ENCODE measurements around the gene ACHE.
"Not testable (repeated sequence)": the region's sequence is repeated elsewhere in the genome, so short reads cannot be mapped to it uniquely, and the experiment has no call there.

The ACHE gene

GRCh38 chr7:100895701-100895955, at the start of gene ACHE:
Gene ACHE (minus strand): TSS chr7:100895888. CDS start chr7:100894232, 1,656 bp downstream.
- H3K27ac ChIP-seq (ENCODE audit: low read depth, low read length): no peak within 1 kb of the TSS
- peak within 1 kb of the TSS in 1 of 2 donors; percentile 38 for H3K4me3 ChIP-seq (ENCODE audit: low read depth in 1 of 2, low read length in 2 of 2)
- H3K9ac ChIP-seq (ENCODE audit: low read length): no peak within 1 kb of the TSS
- no peaks in the 10 kb centered on the region for H3K36me3 ChIP-seq (ENCODE audit: insufficient read depth, low read length)
- peaks cover 15 to 39% of the 10 kb centered on the region in 2 donors for H3K27me3 ChIP-seq (ENCODE audit: control insufficient read depth in 1 of 2, insufficient read depth in 2 of 2, low read length in 2 of 2)
- H3K9me3 ChIP-seq (ENCODE audit: low read length): no peaks in the 10 kb centered on the region
- peaks cover 9% of the 10 kb centered on the region for H3K4me1 ChIP-seq (ENCODE audit: insufficient read depth, low read length)

- Histone ChIP-seq H3K27ac (ENCODE audit: low read depth, low read length) (no peak overlapping the region), H3K36me3 (ENCODE audit: insufficient read depth, low read length) (no peaks in the 10 kb centered on the region), H3K4me1 (ENCODE audit: insufficient read depth, low read length) (peaks cover 8% of the 10 kb centered on the region), H3K9ac (ENCODE audit: low read length) (no peak overlapping the region), H3K27me3 (ENCODE audit: control insufficient read depth in 1 of 2, insufficient read depth in 2 of 2, low read length in 2 of 2) (peaks cover 0 to 4% of the 10 kb centered on the region in 2 donors), H3K9me3 (ENCODE audit: low read length) (no peaks in the 10 kb centered on the region), H3K4me3 (ENCODE audit: low read depth in 1 of 2, low read length in 2 of 2) (no peak overlapping the region)
Observed at GRCh38 chr7:100944138-100944537, 48.5 kb upstream of the ACHE start.

GRCh38 chr7:100943693-100944092, 48.0 kb upstream of the ACHE start:
- Histone ChIP-seq H3K9me3 (ENCODE audit: low read length) (no peaks in the 10 kb centered on the region), H3K4me3 (ENCODE audit: low read depth in 1 of 2, low read length in 2 of 2) (no peak overlapping the region), H3K9ac (ENCODE audit: low read length) (no peak overlapping the region), H3K36me3 (ENCODE audit: insufficient read depth, low read length) (no peaks in the 10 kb centered on the region), H3K27ac (ENCODE audit: low read depth, low read length) (no peak overlapping the region), H3K4me1 (ENCODE audit: insufficient read depth, low read length) (peaks cover 8% of the 10 kb centered on the region), H3K27me3 (ENCODE audit: control insufficient read depth in 1 of 2, insufficient read depth in 2 of 2, low read length in 2 of 2) (no peaks in the 10 kb centered on the region)

GRCh38 chr7:100942045-100942774, 46.5 kb upstream of the ACHE start:
- Histone ChIP-seq H3K27ac (ENCODE audit: low read depth, low read length) (no peak overlapping the region), H3K27me3 (ENCODE audit: control insufficient read depth in 1 of 2, insufficient read depth in 2 of 2, low read length in 2 of 2) (no peaks in the 10 kb centered on the region), H3K9ac (ENCODE audit: low read length) (no peak overlapping the region), H3K4me1 (ENCODE audit: insufficient read depth, low read length) (peaks cover 8% of the 10 kb centered on the region), H3K9me3 (ENCODE audit: low read length) (no peaks in the 10 kb centered on the region), H3K36me3 (ENCODE audit: insufficient read depth, low read length) (no peaks in the 10 kb centered on the region), H3K4me3 (ENCODE audit: low read depth in 1 of 2, low read length in 2 of 2) (no peak overlapping the region)

- not testable (repeated sequence) for H3K27me3 ChIP-seq (ENCODE audit: control insufficient read depth in 1 of 2, insufficient read depth in 2 of 2, low read length in 2 of 2); H3K36me3 ChIP-seq (ENCODE audit: insufficient read depth, low read length); H3K27ac ChIP-seq (ENCODE audit: low read depth, low read length); H3K4me3 ChIP-seq (ENCODE audit: low read depth in 1 of 2, low read length in 2 of 2); H3K9me3 ChIP-seq (ENCODE audit: low read length); H3K9ac ChIP-seq (ENCODE audit: low read length); H3K4me1 ChIP-seq (ENCODE audit: insufficient read depth, low read length)
Observed at GRCh38 chr7:100936167-100936566, 40.5 kb upstream of the ACHE start.

GRCh38 chr7:100935381-100935780, 39.7 kb upstream of the ACHE start:
- H3K27ac ChIP-seq (ENCODE audit: low read depth, low read length); H3K9me3 ChIP-seq (ENCODE audit: low read length); H3K27me3 ChIP-seq (ENCODE audit: control insufficient read depth in 1 of 2, insufficient read depth in 2 of 2, low read length in 2 of 2); H3K4me1 ChIP-seq (ENCODE audit: insufficient read depth, low read length); H3K36me3 ChIP-seq (ENCODE audit: insufficient read depth, low read length); H3K4me3 ChIP-seq (ENCODE audit: low read depth in 1 of 2, low read length in 2 of 2); H3K9ac ChIP-seq (ENCODE audit: low read length): not testable (repeated sequence)

GRCh38 chr7:100933734-100934133, 38.0 kb upstream of the ACHE start:
- no peak overlapping the region for H3K27ac ChIP-seq (ENCODE audit: low read depth, low read length)
- H3K36me3 ChIP-seq (ENCODE audit: insufficient read depth, low read length): no peaks in the 10 kb centered on the region
- no peak overlapping the region for H3K4me3 ChIP-seq (ENCODE audit: low read depth in 1 of 2, low read length in 2 of 2)
- H3K27me3 ChIP-seq (ENCODE audit: control insufficient read depth in 1 of 2, insufficient read depth in 2 of 2, low read length in 2 of 2): no peaks in the 10 kb centered on the region
- no peaks in the 10 kb centered on the region for H3K4me1 ChIP-seq (ENCODE audit: insufficient read depth, low read length)
- H3K9ac ChIP-seq (ENCODE audit: low read length): no peak overlapping the region
- no peaks in the 10 kb centered on the region for H3K9me3 ChIP-seq (ENCODE audit: low read length)

- Histone ChIP-seq H3K4me1 (ENCODE audit: insufficient read depth, low read length) (no peaks in the 10 kb centered on the region), H3K27me3 (ENCODE audit: control insufficient read depth in 1 of 2, insufficient read depth in 2 of 2, low read length in 2 of 2) (no peaks in the 10 kb centered on the region), H3K9me3 (ENCODE audit: low read length) (no peaks in the 10 kb centered on the region), H3K4me3 (ENCODE audit: low read depth in 1 of 2, low read length in 2 of 2) (no peak overlapping the region), H3K36me3 (ENCODE audit: insufficient read depth, low read length) (no peaks in the 10 kb centered on the region), H3K27ac (ENCODE audit: low read depth, low read length) (no peak overlapping the region), H3K9ac (ENCODE audit: low read length) (no peak overlapping the region)
Observed at GRCh38 chr7:100929808-100930174, 34.1 kb upstream of the ACHE start.

- not testable (repeated sequence) for H3K9me3 ChIP-seq (ENCODE audit: low read length); H3K36me3 ChIP-seq (ENCODE audit: insufficient read depth, low read length); H3K4me1 ChIP-seq (ENCODE audit: insufficient read depth, low read length); H3K9ac ChIP-seq (ENCODE audit: low read length); H3K4me3 ChIP-seq (ENCODE audit: low read depth in 1 of 2, low read length in 2 of 2); H3K27ac ChIP-seq (ENCODE audit: low read depth, low read length); H3K27me3 ChIP-seq (ENCODE audit: control insufficient read depth in 1 of 2, insufficient read depth in 2 of 2, low read length in 2 of 2)
Observed at GRCh38 chr7:100923616-100924015, 27.9 kb upstream of the ACHE start.

GRCh38 chr7:100921039-100921438, 25.4 kb upstream of the ACHE start:
- H3K4me3 ChIP-seq (ENCODE audit: low read depth in 1 of 2, low read length in 2 of 2): no peak overlapping the region
- H3K36me3 ChIP-seq (ENCODE audit: insufficient read depth, low read length): no peaks in the 10 kb centered on the region
- H3K9me3 ChIP-seq (ENCODE audit: low read length): no peaks in the 10 kb centered on the region
- H3K27me3 ChIP-seq (ENCODE audit: control insufficient read depth in 1 of 2, insufficient read depth in 2 of 2, low read length in 2 of 2): no peaks in the 10 kb centered on the region
- H3K9ac ChIP-seq (ENCODE audit: low read length): no peak overlapping the region
- H3K27ac ChIP-seq (ENCODE audit: low read depth, low read length): no peak overlapping the region
- H3K4me1 ChIP-seq (ENCODE audit: insufficient read depth, low read length): no peaks in the 10 kb centered on the region

GRCh38 chr7:100919779-100920437, 24.2 kb upstream of the ACHE start:
- not testable (repeated sequence) for H3K4me3 ChIP-seq (ENCODE audit: low read depth in 1 of 2, low read length in 2 of 2)

GRCh38 chr7:100919335-100919734, 23.6 kb upstream of the ACHE start:
- not testable (repeated sequence) for H3K9me3 ChIP-seq (ENCODE audit: low read length)

More at GRCh38 chr7:100919779-100920437, 24.2 kb upstream of the ACHE start:
- not testable (repeated sequence) for H3K9ac ChIP-seq (ENCODE audit: low read length); H3K4me1 ChIP-seq (ENCODE audit: insufficient read depth, low read length); H3K36me3 ChIP-seq (ENCODE audit: insufficient read depth, low read length); H3K27ac ChIP-seq (ENCODE audit: low read depth, low read length); H3K9me3 ChIP-seq (ENCODE audit: low read length); H3K27me3 ChIP-seq (ENCODE audit: control insufficient read depth in 1 of 2, insufficient read depth in 2 of 2, low read length in 2 of 2)

More at GRCh38 chr7:100919335-100919734, 23.6 kb upstream of the ACHE start:
- H3K4me1 ChIP-seq (ENCODE audit: insufficient read depth, low read length); H3K27me3 ChIP-seq (ENCODE audit: control insufficient read depth in 1 of 2, insufficient read depth in 2 of 2, low read length in 2 of 2); H3K4me3 ChIP-seq (ENCODE audit: low read depth in 1 of 2, low read length in 2 of 2); H3K9ac ChIP-seq (ENCODE audit: low read length); H3K36me3 ChIP-seq (ENCODE audit: insufficient read depth, low read length); H3K27ac ChIP-seq (ENCODE audit: low read depth, low read length): not testable (repeated sequence)
